ENCODE measurements around the gene IDI2.

Gene IDI2

GRCh38 chr10:1057106-1057657 lies 31.5 kb upstream of the IDI2 start:
- Histone ChIP-seq H3K9ac (ENCODE audit: low read depth, low read length) (peak overlapping the region; percentile 66), H3K4me3 (ENCODE audit: low read depth, low read length) (peak overlapping the region; percentile 96), H3K4me1 (ENCODE audit: control insufficient read depth, insufficient read depth, low read length) (peaks cover 5% of the 10 kb centered on the region), H3K27me3 (ENCODE audit: control insufficient read depth, insufficient read depth, low read length) (no peaks in the 10 kb centered on the region), H3K9me3 (ENCODE audit: control insufficient read depth, insufficient read depth, low read length) (no peaks in the 10 kb centered on the region), H3K36me3 (ENCODE audit: control insufficient read depth, insufficient read depth, low read length) (no peaks in the 10 kb centered on the region)

- Histone ChIP-seq H3K4me3 (ENCODE audit: low read depth, low read length) (peak within 1 kb of the TSS; percentile 96), H3K27me3 (ENCODE audit: control insufficient read depth, insufficient read depth, low read length) (no peaks in the 10 kb centered on the region), H3K9ac (ENCODE audit: low read depth, low read length) (peak within 1 kb of the TSS; percentile 86), H3K36me3 (ENCODE audit: control insufficient read depth, insufficient read depth, low read length) (no peaks in the 10 kb centered on the region), H3K9me3 (ENCODE audit: control insufficient read depth, insufficient read depth, low read length) (no peaks in the 10 kb centered on the region), H3K4me1 (ENCODE audit: control insufficient read depth, insufficient read depth, low read length) (peaks cover 5% of the 10 kb centered on the region)
These were observed 30.9 kb upstream of the IDI2 start, which contains the start of gene WDR37 for GRCh38 chr10:1056326-1057105. Gene WDR37, plus strand, starts transcription at chr10:1056385. Its CDS starts 15,771 bp downstream, at chr10:1072156.

GRCh38 chr10:1054684-1055083 lies 29.0 kb upstream of the IDI2 start:
- no peaks in the 10 kb centered on the region for H3K27me3 ChIP-seq (ENCODE audit: control insufficient read depth, insufficient read depth, low read length)
- H3K36me3 ChIP-seq (ENCODE audit: control insufficient read depth, insufficient read depth, low read length), result no peaks in the 10 kb centered on the region
- H3K4me3 ChIP-seq (ENCODE audit: low read depth, low read length), result peak overlapping the region; percentile 8
- H3K9me3 ChIP-seq (ENCODE audit: control insufficient read depth, insufficient read depth, low read length), result no peaks in the 10 kb centered on the region
- H3K4me1 ChIP-seq (ENCODE audit: control insufficient read depth, insufficient read depth, low read length), result peaks cover 9% of the 10 kb centered on the region
- peak overlapping the region; percentile 5 for H3K9ac ChIP-seq (ENCODE audit: low read depth, low read length)

GRCh38 chr10:1050554-1050953 lies 24.9 kb upstream of the IDI2 start:
- Histone ChIP-seq H3K36me3 (ENCODE audit: control insufficient read depth, insufficient read depth, low read length) (peaks cover 3% of the 10 kb centered on the region), H3K9ac (ENCODE audit: low read depth, low read length) (no peak overlapping the region)

GRCh38 chr10:1050145-1050544 lies 24.5 kb upstream of the IDI2 start:
- Histone ChIP-seq H3K4me3 (ENCODE audit: low read depth, low read length) (peak overlapping the region; percentile 98), H3K36me3 (ENCODE audit: control insufficient read depth, insufficient read depth, low read length) (peaks cover 5% of the 10 kb centered on the region), H3K27me3 (ENCODE audit: control insufficient read depth, insufficient read depth, low read length) (no peaks in the 10 kb centered on the region), H3K9me3 (ENCODE audit: control insufficient read depth, insufficient read depth, low read length) (no peaks in the 10 kb centered on the region), H3K9ac (ENCODE audit: low read depth, low read length) (no peak overlapping the region), H3K4me1 (ENCODE audit: control insufficient read depth, insufficient read depth, low read length) (peaks cover 7% of the 10 kb centered on the region)

More at GRCh38 chr10:1050554-1050953, 24.9 kb upstream of the IDI2 start:
- no peaks in the 10 kb centered on the region for H3K27me3 ChIP-seq (ENCODE audit: control insufficient read depth, insufficient read depth, low read length)
- peak overlapping the region; percentile 98 for H3K4me3 ChIP-seq (ENCODE audit: low read depth, low read length)
- H3K4me1 ChIP-seq (ENCODE audit: control insufficient read depth, insufficient read depth, low read length), result peaks cover 7% of the 10 kb centered on the region
- no peaks in the 10 kb centered on the region for H3K9me3 ChIP-seq (ENCODE audit: control insufficient read depth, insufficient read depth, low read length)

GRCh38 chr10:1049425-1049958 lies 23.8 kb upstream of the IDI2 start:
- H3K27me3 ChIP-seq (ENCODE audit: control insufficient read depth, insufficient read depth, low read length), result no peaks in the 10 kb centered on the region
- H3K4me1 ChIP-seq (ENCODE audit: control insufficient read depth, insufficient read depth, low read length), result peaks cover 4% of the 10 kb centered on the region
- H3K9ac ChIP-seq (ENCODE audit: low read depth, low read length), result peak overlapping the region; percentile 89
- peaks cover 5% of the 10 kb centered on the region for H3K36me3 ChIP-seq (ENCODE audit: control insufficient read depth, insufficient read depth, low read length)
- H3K4me3 ChIP-seq (ENCODE audit: low read depth, low read length), result peak overlapping the region; percentile 98
- no peaks in the 10 kb centered on the region for H3K9me3 ChIP-seq (ENCODE audit: control insufficient read depth, insufficient read depth, low read length)

GRCh38 chr10:1048732-1049424 lies 23.2 kb upstream of the IDI2 start, which contains the start of gene IDI1:
Gene IDI1, minus strand, starts transcription at chr10:1049119. Its CDS starts 116 bp downstream, at chr10:1049003.
- peak within 1 kb of the TSS; percentile 89 for H3K9ac ChIP-seq (ENCODE audit: low read depth, low read length)
- no peaks in the 10 kb centered on the region for H3K9me3 ChIP-seq (ENCODE audit: control insufficient read depth, insufficient read depth, low read length)
- H3K4me1 ChIP-seq (ENCODE audit: control insufficient read depth, insufficient read depth, low read length), result peaks cover 4% of the 10 kb centered on the region
- H3K36me3 ChIP-seq (ENCODE audit: control insufficient read depth, insufficient read depth, low read length), result peaks cover 5% of the 10 kb centered on the region
- no peaks in the 10 kb centered on the region for H3K27me3 ChIP-seq (ENCODE audit: control insufficient read depth, insufficient read depth, low read length)
- H3K4me3 ChIP-seq (ENCODE audit: low read depth, low read length), result peak within 1 kb of the TSS; percentile 98

- Histone ChIP-seq H3K36me3 (ENCODE audit: control insufficient read depth, insufficient read depth, low read length) (peaks cover 5% of the 10 kb centered on the region), H3K4me3 (ENCODE audit: low read depth, low read length) (peak overlapping the region; percentile 98), H3K27me3 (ENCODE audit: control insufficient read depth, insufficient read depth, low read length) (no peaks in the 10 kb centered on the region), H3K9me3 (ENCODE audit: control insufficient read depth, insufficient read depth, low read length) (no peaks in the 10 kb centered on the region), H3K4me1 (ENCODE audit: control insufficient read depth, insufficient read depth, low read length) (peaks cover 4% of the 10 kb centered on the region), H3K9ac (ENCODE audit: low read depth, low read length) (peak overlapping the region; percentile 87)
These were observed 22.7 kb upstream of the IDI2 start for GRCh38 chr10:1048349-1048731.

GRCh38 chr10:1047937-1048336 lies 22.3 kb upstream of the IDI2 start:
- Histone ChIP-seq H3K4me3 (ENCODE audit: low read depth, low read length) (peak overlapping the region; percentile 98), H3K4me1 (ENCODE audit: control insufficient read depth, insufficient read depth, low read length) (peaks cover 4% of the 10 kb centered on the region), H3K36me3 (ENCODE audit: control insufficient read depth, insufficient read depth, low read length) (peaks cover 8% of the 10 kb centered on the region), H3K9me3 (ENCODE audit: control insufficient read depth, insufficient read depth, low read length) (no peaks in the 10 kb centered on the region), H3K9ac (ENCODE audit: low read depth, low read length) (peak overlapping the region; percentile 87), H3K27me3 (ENCODE audit: control insufficient read depth, insufficient read depth, low read length) (no peaks in the 10 kb centered on the region)

- no peaks in the 10 kb centered on the region for H3K27me3 ChIP-seq (ENCODE audit: control insufficient read depth, insufficient read depth, low read length)
- H3K9ac ChIP-seq (ENCODE audit: low read depth, low read length), result no peak overlapping the region
- H3K4me3 ChIP-seq (ENCODE audit: low read depth, low read length), result no peak overlapping the region
- peaks cover 13% of the 10 kb centered on the region for H3K36me3 ChIP-seq (ENCODE audit: control insufficient read depth, insufficient read depth, low read length)
- H3K9me3 ChIP-seq (ENCODE audit: control insufficient read depth, insufficient read depth, low read length), result no peaks in the 10 kb centered on the region
- peaks cover 4% of the 10 kb centered on the region for H3K4me1 ChIP-seq (ENCODE audit: control insufficient read depth, insufficient read depth, low read length)
These were observed 19.8 kb upstream of the IDI2 start for GRCh38 chr10:1045415-1045814.

- Histone ChIP-seq H3K4me1 (ENCODE audit: control insufficient read depth, insufficient read depth, low read length) (no peaks in the 10 kb centered on the region), H3K9ac (ENCODE audit: low read depth, low read length) (no peak overlapping the region), H3K36me3 (ENCODE audit: control insufficient read depth, insufficient read depth, low read length) (peaks cover 13% of the 10 kb centered on the region), H3K27me3 (ENCODE audit: control insufficient read depth, insufficient read depth, low read length) (no peaks in the 10 kb centered on the region), H3K9me3 (ENCODE audit: control insufficient read depth, insufficient read depth, low read length) (no peaks in the 10 kb centered on the region), H3K4me3 (ENCODE audit: low read depth, low read length) (no peak overlapping the region)
These were observed 19.3 kb upstream of the IDI2 start for GRCh38 chr10:1044964-1045363.
